Karpas-422 (cell line): ENCODE results near the gene LACC1. TPM values are rescaled to one million over a fixed set of nuclear protein-coding genes. Genes with fewer than 3 reads are reported as not detected.

Source experiments
- DNase-seq: peaks from one replicate; pipeline ENCODE4 v3.0.0-alpha.2; 2015
- H2AFZ ChIP-seq: fragments of 200-600 bp; sonication (generic); 2 replicates; pipeline ENCODE4 v1.6.1; 2014; ENCODE audit warnings: antibody characterized with exemption, low read length, mixed read lengths
- H3K27ac ChIP-seq: fragments of 200-600 bp; sonication (generic); 2 replicates; pipeline ENCODE4 v1.5.1; 2014; ENCODE audit warnings: mild to moderate bottlenecking, low read length, moderate library complexity
- H3K27me3 ChIP-seq: fragments of 200-600 bp; sonication (generic); 2 replicates; pipeline ENCODE4 v1.6.1; 2014; ENCODE audit warnings: low read length, mixed read lengths
- H3K36me3 ChIP-seq: fragments of 200-600 bp; sonication (generic); 2 replicates; pipeline ENCODE4 v1.6.1; 2014; ENCODE audit warnings: low read length, mixed read lengths; ENCODE audit not compliant: insufficient read depth
- H3K4me1 ChIP-seq: fragments of 200-600 bp; sonication (generic); 2 replicates; pipeline ENCODE4 v1.6.1; 2014; ENCODE audit warnings: mild to moderate bottlenecking, low read length, mixed read lengths
- H3K4me2 ChIP-seq: fragments of 200-600 bp; sonication (generic); 2 replicates; pipeline ENCODE4 v1.6.1; 2014; ENCODE audit warnings: low read length, low read depth, mild to moderate bottlenecking; ENCODE audit not compliant: poor library complexity, severe bottlenecking
- H3K4me3 ChIP-seq: fragments of 200-600 bp; sonication (generic); 2 replicates; pipeline ENCODE4 v1.5.1; 2014; ENCODE audit warnings: mild to moderate bottlenecking, antibody characterized with exemption, low read length, mixed read lengths
- H3K79me2 ChIP-seq: fragments of 200-600 bp; sonication (generic); 2 replicates; pipeline ENCODE4 v1.6.1; 2014; ENCODE audit warnings: mild to moderate bottlenecking, low read length, mixed read lengths
- H3K9ac ChIP-seq: fragments of 200-600 bp; sonication (generic); 2 replicates; pipeline ENCODE4 v1.6.0; 2014; ENCODE audit warnings: low read length
- H3K9me2 ChIP-seq: fragments of 200-600 bp; sonication (generic), shearing (Covaris generic); replicated peaks from 2 replicates; pipeline ENCODE4 v1.6.0; 2014; ENCODE audit warnings: mild to moderate bottlenecking, low read length, moderate library complexity; ENCODE audit not compliant: insufficient read depth
- H3K9me3 ChIP-seq: fragments of 300-700, 200-600 bp; sonication (generic); 2 replicates; pipeline ENCODE4 v1.6.1; 2014; ENCODE audit warnings: low read length, mixed read lengths
- H4K20me1 ChIP-seq: fragments of 200-600 bp; sonication (generic); 2 replicates; pipeline ENCODE4 v1.6.1; 2014; ENCODE audit warnings: mild to moderate bottlenecking, antibody characterized with exemption, low read length, low read depth; ENCODE audit not compliant: insufficient read depth
- total RNA-seq: library from RNA; depleted of rRNA; stranded (reverse); fragments of >200 nt; shearing (Covaris generic); gene quantifications from 2 replicates; pipeline ENCODE4 v1.2.3, GENCODE V29; 2014; ENCODE audit warnings: low replicate concordance; rRNA removed

Gene LACC1
- total RNA-seq, 1 experiment from 2014 or later: 0.34 TPM

GRCh38 chr13:43937839-43938238, 58.1 kb downstream of the LACC1 start:
- H2AFZ ChIP-seq: no peak overlapping the region

GRCh38 chr13:43938449-43938848, 58.7 kb downstream of the LACC1 start:
- Histone ChIP-seq H3K9ac (no peak overlapping the region), H4K20me1 (no peaks in the 10 kb centered on the region), H3K27me3 (no peaks in the 10 kb centered on the region), H3K27ac (no peak overlapping the region), H3K4me1 (no peaks in the 10 kb centered on the region), H3K9me2 (no peaks in the 10 kb centered on the region), H3K4me3 (no peak overlapping the region), H2AFZ (no peak overlapping the region), H3K36me3 (no peaks in the 10 kb centered on the region), H3K79me2 (no peaks in the 10 kb centered on the region), H3K9me3 (no peaks in the 10 kb centered on the region), H3K4me2 (no peak overlapping the region)
- DNase-seq: no peak

More at GRCh38 chr13:43937839-43938238, 58.1 kb downstream of the LACC1 start:
- no peak overlapping the region for H3K4me3 ChIP-seq
- H3K9me2 ChIP-seq: no peaks in the 10 kb centered on the region
- H3K36me3 ChIP-seq: no peaks in the 10 kb centered on the region
- DNase-seq: no peak
- H3K4me2 ChIP-seq: no peak overlapping the region
- H3K79me2 ChIP-seq: no peaks in the 10 kb centered on the region
- no peaks in the 10 kb centered on the region for H3K27me3 ChIP-seq
- H4K20me1 ChIP-seq: no peaks in the 10 kb centered on the region
- no peak overlapping the region for H3K27ac ChIP-seq
- no peaks in the 10 kb centered on the region for H3K4me1 ChIP-seq
- no peaks in the 10 kb centered on the region for H3K9me3 ChIP-seq
- H3K9ac ChIP-seq: no peak overlapping the region

DNA sequence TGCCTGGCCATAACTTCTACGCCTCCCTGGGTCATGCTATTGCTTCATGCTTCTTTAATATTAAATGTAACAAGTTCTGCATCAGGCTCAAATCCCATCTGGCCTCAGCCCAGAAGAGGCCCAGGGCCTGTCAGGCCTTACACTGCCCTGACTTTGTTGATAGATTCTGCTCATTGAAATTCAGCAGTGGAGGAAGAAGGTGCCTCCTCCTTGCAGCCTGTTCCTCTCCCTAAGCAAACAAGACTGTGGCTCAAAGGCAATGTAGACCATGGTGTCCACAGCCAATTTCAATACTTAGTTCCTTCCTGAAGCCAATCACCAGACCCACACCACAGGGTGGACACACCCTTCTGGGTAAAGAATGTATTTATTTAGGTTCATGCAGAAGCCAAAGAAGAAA, 59.4 kb downstream of the LACC1 start:
- Histone ChIP-seq H3K27ac (no peak overlapping the region), H3K9me2 (no peaks in the 10 kb centered on the region), H3K4me3 (no peak overlapping the region), H4K20me1 (no peaks in the 10 kb centered on the region), H3K27me3 (no peaks in the 10 kb centered on the region), H3K9ac (no peak overlapping the region), H3K9me3 (no peaks in the 10 kb centered on the region), H3K79me2 (no peaks in the 10 kb centered on the region), H2AFZ (no peak overlapping the region), H3K36me3 (no peaks in the 10 kb centered on the region), H3K4me2 (no peak overlapping the region), H3K4me1 (no peaks in the 10 kb centered on the region)
- DNase-seq: no peak

- Histone ChIP-seq H3K4me1 (no peaks in the 10 kb centered on the region), H3K4me3 (no peak overlapping the region), H3K9me3 (no peaks in the 10 kb centered on the region), H3K9me2 (no peaks in the 10 kb centered on the region), H3K79me2 (no peaks in the 10 kb centered on the region), H2AFZ (no peak overlapping the region), H4K20me1 (no peaks in the 10 kb centered on the region), H3K4me2 (no peak overlapping the region), H3K27ac (no peak overlapping the region), H3K27me3 (no peaks in the 10 kb centered on the region), H3K36me3 (no peaks in the 10 kb centered on the region), H3K9ac (no peak overlapping the region)
- no peak for DNase-seq
Measured at GRCh38 chr13:43942286-43942685, 62.6 kb downstream of the LACC1 start.

Other genes starting within 250 kb of the LACC1 start
- not detected in 2 replicates for gene ENOX1, start 92.9 kb upstream of the LACC1 start, total RNA-seq
- gene CCDC122, start 164 bp upstream of the LACC1 start, total RNA-seq: 0.14 and 1.6 TPM in 2 replicates